Measurements from ENCODE around the gene YWHAQ.
"Not testable (repeated sequence)": the region's sequence is repeated elsewhere in the genome, so short reads cannot be mapped to it uniquely, and the experiment has no call there.

The YWHAQ gene

DNA sequence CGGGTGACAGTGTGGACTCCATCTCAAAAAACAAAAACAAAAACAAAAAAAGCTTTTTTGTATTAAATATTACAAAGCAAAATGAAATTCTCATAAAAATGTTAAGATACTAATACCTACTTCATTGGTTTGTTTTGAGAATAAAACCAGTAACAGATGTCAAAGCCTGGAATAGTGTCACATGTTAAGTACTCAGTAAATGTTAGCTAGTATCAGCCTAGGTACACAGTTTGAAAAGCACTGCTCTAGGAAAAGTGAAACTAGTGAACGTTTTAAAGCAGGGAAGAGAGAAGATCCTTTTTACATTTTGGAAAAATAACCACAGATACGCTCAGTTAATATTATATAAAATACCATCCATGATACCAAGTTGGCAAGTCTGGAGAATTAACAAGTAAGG is 38.1 kb downstream of the YWHAQ start:
- TF ChIP-seq CTCF (IDR thresholded peaks at IDR 0.05; ENCODE audit: extremely low read depth, missing control alignments): no peak
- no peak for DNase-seq (ENCODE audit: low spot score)

DNA sequence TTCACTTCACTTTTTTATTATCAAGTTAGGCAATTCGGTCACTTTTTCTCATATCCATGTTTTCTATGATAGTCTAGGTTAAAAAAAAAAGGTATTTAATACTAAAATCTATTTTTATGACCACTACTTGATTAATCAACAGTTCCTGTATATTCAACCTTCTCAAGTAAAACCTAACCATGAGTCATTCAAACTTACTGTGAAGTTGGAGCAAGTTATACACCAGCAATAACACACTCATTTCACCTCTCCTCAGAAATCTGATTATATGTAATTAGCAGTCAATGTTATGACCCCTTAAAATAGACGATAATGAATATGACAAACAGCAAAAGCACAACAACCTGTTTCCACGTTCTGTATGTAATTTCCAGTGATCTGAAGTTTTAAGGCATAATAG is 40.2 kb downstream of the YWHAQ start:
- no peak for TF ChIP-seq CTCF (IDR thresholded peaks at IDR 0.05; ENCODE audit: extremely low read depth, missing control alignments)
- no peak for DNase-seq (ENCODE audit: low spot score)

DNA sequence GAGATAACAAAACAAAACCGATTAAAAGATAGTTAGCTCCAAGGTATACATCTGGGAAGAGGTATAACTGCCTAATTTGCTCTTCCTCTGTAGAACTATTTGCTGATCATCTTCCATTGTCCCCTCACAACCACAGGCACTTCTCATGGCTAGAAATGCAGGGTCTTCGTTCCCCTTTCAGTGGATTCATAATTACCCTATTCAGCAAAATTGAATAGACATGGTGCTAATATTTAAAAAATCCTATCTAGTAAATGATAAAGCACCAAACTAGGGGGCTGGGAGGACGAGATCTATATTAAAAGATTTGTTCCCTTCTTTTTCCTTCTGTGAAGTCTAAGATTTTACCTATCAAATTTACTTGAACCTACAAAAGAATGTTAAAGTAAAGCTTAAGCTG is 44.3 kb downstream of the YWHAQ start:
- no peak for DNase-seq (ENCODE audit: low spot score)
- TF ChIP-seq CTCF (IDR thresholded peaks at IDR 0.05; ENCODE audit: extremely low read depth, missing control alignments): no peak

GRCh38 chr2:9585486-9585885 is 45.3 kb downstream of the YWHAQ start:
- DNase-seq (ENCODE audit: low spot score): no peak
- no peak for TF ChIP-seq CTCF (IDR thresholded peaks at IDR 0.05; ENCODE audit: extremely low read depth, missing control alignments)

- DNase-seq (ENCODE audit: low spot score): not testable (repeated sequence)
Observed at GRCh38 chr2:9584902-9585301, 45.9 kb downstream of the YWHAQ start.

- no peak for TF ChIP-seq CTCF (IDR thresholded peaks at IDR 0.05; ENCODE audit: extremely low read depth, missing control alignments)
- DNase-seq (ENCODE audit: low spot score): no peak
Observed at GRCh38 chr2:9582624-9583023, 48.2 kb downstream of the YWHAQ start.

- no peak for TF ChIP-seq CTCF (IDR thresholded peaks at IDR 0.05; ENCODE audit: extremely low read depth, missing control alignments)
- DNase-seq (ENCODE audit: low spot score): no peak
Observed at GRCh38 chr2:9578467-9579235, 52.1 kb downstream of the YWHAQ start.

DNA sequence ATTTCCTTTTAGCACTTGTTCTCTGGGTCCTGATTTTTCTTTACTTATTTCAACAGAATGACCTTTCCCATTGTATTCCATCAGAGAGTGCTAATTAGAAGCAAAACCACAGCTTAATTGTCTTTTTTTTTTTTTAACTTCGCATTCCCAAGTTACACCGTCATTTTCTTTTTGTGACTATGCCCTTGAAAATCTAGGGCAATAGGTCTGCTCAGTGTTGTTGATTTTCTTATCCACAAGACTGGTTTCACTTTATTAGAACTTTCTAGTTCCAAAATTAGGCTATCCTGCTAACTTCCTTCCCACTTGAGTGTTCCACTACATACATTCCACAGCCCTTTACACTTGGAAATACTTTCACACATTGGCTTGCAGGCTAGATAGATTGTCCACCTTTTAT is 56.5 kb downstream of the YWHAQ start:
- TF ChIP-seq CTCF (IDR thresholded peaks at IDR 0.05; ENCODE audit: extremely low read depth, missing control alignments): no peak
- DNase-seq (ENCODE audit: low spot score): no peak

Measured in GM20000 (cell line).